Prostate gland (tissue), 2 donors: Measurements from ENCODE around the gene IQCE.

Experiments used
- POLR2A ChIP-seq: fragments of 450-650 bp; IDR thresholded peaks from one replicate; pipeline ENCODE4 v1.6.1; 2016; ENCODE audit warnings: antibody characterized with exemption, mild to moderate bottlenecking
- POLR2AphosphoS5 ChIP-seq: sonication (generic); formaldehyde crosslinking; IDR thresholded peaks from one replicate; pipeline ENCODE4 v1.6.1; 2017; ENCODE audit warnings: antibody characterized with exemption
- TF ChIP-seq, protein P1 (sequence below), 4 experiments: fragments of 200-600 bp in 2 of 4; fragments of 450-650 bp in 2 of 4; sonication (generic) in 2 of 4; IDR thresholded peaks; 1 replicate in 3 of 4; 2 replicates in 1 of 4; pipeline ENCODE4 v1.5.1; 2016 to 2019; ENCODE audit warnings: antibody characterized with exemption in 4 of 4, mild to moderate bottlenecking in 2 of 4, moderate library complexity in 2 of 4

DNA sequence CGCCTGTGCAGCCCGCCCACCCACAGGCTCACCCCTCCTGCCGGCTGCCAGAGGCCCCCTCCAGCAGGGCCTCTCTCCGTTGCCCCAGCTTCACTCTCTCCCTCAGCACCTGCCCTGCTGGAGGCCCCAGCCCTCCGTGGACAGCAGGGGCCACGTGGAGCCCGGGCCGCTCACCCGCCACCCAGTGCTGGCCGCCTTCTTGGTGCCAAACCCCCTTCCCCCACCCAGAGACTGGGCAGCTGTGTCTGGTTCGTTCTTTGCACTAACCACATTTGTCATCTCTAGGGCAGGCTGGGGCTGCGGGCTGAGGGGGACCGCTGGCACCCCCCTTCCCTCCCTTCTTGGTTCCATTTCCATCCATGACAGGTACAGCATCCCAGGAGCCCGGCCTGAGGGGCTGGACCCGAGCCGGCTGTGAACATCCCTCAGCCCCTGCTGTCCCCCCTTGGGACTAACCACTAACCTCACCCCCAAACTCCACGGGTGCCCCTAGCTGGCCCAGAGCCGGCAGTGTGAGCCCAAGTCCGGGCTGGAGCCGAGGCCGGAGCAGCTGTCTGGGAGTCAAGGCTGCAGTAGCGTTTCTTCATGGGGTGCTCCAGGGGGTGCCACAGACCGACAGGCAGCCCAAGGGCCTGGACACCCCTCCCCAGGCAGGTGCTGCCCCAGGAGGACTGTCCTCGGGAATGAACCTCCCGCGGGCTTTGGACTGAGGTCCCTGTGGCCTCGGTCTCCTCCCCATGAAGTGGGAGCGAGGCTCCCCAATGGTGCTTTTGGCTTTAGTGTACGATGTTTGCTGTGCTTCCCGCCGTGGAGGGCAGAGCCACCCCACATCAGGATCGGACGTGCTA, 103.7 kb downstream of the IQCE start:
- TF ChIP-seq, protein P1, sequence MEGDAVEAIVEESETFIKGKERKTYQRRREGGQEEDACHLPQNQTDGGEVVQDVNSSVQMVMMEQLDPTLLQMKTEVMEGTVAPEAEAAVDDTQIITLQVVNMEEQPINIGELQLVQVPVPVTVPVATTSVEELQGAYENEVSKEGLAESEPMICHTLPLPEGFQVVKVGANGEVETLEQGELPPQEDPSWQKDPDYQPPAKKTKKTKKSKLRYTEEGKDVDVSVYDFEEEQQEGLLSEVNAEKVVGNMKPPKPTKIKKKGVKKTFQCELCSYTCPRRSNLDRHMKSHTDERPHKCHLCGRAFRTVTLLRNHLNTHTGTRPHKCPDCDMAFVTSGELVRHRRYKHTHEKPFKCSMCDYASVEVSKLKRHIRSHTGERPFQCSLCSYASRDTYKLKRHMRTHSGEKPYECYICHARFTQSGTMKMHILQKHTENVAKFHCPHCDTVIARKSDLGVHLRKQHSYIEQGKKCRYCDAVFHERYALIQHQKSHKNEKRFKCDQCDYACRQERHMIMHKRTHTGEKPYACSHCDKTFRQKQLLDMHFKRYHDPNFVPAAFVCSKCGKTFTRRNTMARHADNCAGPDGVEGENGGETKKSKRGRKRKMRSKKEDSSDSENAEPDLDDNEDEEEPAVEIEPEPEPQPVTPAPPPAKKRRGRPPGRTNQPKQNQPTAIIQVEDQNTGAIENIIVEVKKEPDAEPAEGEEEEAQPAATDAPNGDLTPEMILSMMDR (IDR thresholded peaks at IDR 0.05): no peak
- TF ChIP-seq POLR2A: no peak
- TF ChIP-seq POLR2AphosphoS5: no peak
